22Rv1 (cell line): ENCODE data around the gene FBL.
"Not testable (repeated sequence)": the region's sequence is repeated elsewhere in the genome, so short reads cannot be mapped to it uniquely, and the experiment has no call there.

Experiments
- CTCF ChIP-seq: fragments of 450-650 bp; IDR thresholded peaks from 2 replicates; pipeline ENCODE4 v1.5.1; 2017; ENCODE audit warnings: mild to moderate bottlenecking
- ZFX ChIP-seq: fragments of 450-650 bp; IDR thresholded peaks from 2 replicates; pipeline ENCODE4 v1.6.1; 2017; ENCODE audit warnings: antibody characterized with exemption, borderline replicate concordance

- TF ChIP-seq CTCF, ZFX: not testable (repeated sequence)
Observed at GRCh38 chr19:39881495-39882110, 35.4 kb upstream of the FBL start.
